GM06990 (cell line): Measurements from ENCODE around the gene CRNN.

Experiments
- DNase-seq: peaks from one replicate; pipeline ENCODE4 v3.0.0-alpha.2; 2011; ENCODE audit not compliant: insufficient read length; ENCODE audit errors: extremely low read depth
- H3K27me3 ChIP-seq: replicated peaks from 2 replicates; pipeline ENCODE4 v1.6.0; 2011; ENCODE audit warnings: low read length; ENCODE audit not compliant: control insufficient read depth, insufficient read depth
- H3K36me3 ChIP-seq: 2 replicates; pipeline ENCODE4 v1.5.1; 2011; ENCODE audit warnings: low read length; ENCODE audit not compliant: control insufficient read depth, insufficient read depth
- H3K4me3 ChIP-seq: replicated peaks from 2 replicates; pipeline ENCODE4 v1.5.1; 2011; ENCODE audit warnings: low read depth, mild to moderate bottlenecking, control low read depth, low read length
- TF ChIP-seq, protein P1 (sequence below): IDR thresholded peaks from 2 replicates; pipeline ENCODE4 v1.5.1; 2011; ENCODE audit warnings: low read length, control low read depth, mild to moderate bottlenecking, inconsistent platforms; ENCODE audit not compliant: insufficient read depth, poor library complexity, severe bottlenecking

Gene CRNN

GRCh38 chr1:152392909-152393308 is 21.2 kb downstream of the CRNN start:
- DNase-seq, result no peak
- Histone ChIP-seq H3K27me3 (no peaks in the 10 kb centered on the region), H3K36me3 (no peaks in the 10 kb centered on the region), H3K4me3 (no peak overlapping the region)
- TF ChIP-seq, protein P1, sequence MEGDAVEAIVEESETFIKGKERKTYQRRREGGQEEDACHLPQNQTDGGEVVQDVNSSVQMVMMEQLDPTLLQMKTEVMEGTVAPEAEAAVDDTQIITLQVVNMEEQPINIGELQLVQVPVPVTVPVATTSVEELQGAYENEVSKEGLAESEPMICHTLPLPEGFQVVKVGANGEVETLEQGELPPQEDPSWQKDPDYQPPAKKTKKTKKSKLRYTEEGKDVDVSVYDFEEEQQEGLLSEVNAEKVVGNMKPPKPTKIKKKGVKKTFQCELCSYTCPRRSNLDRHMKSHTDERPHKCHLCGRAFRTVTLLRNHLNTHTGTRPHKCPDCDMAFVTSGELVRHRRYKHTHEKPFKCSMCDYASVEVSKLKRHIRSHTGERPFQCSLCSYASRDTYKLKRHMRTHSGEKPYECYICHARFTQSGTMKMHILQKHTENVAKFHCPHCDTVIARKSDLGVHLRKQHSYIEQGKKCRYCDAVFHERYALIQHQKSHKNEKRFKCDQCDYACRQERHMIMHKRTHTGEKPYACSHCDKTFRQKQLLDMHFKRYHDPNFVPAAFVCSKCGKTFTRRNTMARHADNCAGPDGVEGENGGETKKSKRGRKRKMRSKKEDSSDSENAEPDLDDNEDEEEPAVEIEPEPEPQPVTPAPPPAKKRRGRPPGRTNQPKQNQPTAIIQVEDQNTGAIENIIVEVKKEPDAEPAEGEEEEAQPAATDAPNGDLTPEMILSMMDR, result no peak

DNA sequence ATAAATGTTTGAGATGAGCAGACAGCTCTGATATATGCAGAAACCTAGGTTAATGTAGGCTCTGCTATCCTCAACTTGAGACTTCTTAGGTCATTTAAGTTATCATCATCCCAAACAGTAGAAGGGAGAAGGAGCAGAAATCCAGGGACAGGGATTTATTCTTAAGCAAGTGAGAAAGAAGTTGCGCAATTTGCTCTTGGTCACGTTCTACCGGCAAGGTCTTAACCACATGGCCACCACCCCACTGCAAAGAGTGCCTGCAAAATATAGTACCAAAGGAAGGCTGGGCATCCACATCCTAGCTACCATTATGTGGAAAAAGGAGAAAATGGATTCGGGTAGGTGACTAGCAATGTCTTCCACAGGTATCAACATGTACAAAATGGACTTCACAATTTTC is 25.2 kb downstream of the CRNN start:
- no peaks in the 10 kb centered on the region for H3K27me3 ChIP-seq

DNA sequence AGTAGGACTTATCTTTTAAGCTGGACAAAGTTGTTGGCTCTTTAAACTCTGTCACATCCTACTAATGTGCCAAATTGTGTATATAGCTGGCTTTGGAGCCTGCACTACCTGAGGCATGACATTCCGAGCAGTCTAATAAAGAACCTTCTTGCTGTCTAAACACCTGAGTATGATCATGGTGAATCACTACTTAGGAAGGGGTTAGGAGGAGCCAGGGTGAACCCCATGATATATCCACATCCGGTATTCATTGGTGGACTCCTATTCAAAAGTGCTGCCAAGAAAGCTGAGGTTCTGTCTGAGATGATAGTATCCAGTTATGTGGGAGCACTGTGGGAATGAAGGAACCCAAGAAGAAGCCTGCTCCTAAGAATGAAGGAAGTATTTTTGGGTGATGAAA is 27.1 kb downstream of the CRNN start:
- Histone ChIP-seq H3K36me3 (no peaks in the 10 kb centered on the region), H3K27me3 (no peaks in the 10 kb centered on the region), H3K4me3 (no peak overlapping the region)
- TF ChIP-seq, protein P1, result no peak
- DNase-seq, result no peak

More for the DNA sequence above, 25.2 kb downstream of the CRNN start:
- DNase-seq, result no peak
- H3K4me3 ChIP-seq, result no peak overlapping the region
- TF ChIP-seq, protein P1, result no peak
- H3K36me3 ChIP-seq, result no peaks in the 10 kb centered on the region

GRCh38 chr1:152380932-152381331 is 33.1 kb downstream of the CRNN start:
- no peak for DNase-seq
- H3K4me3 ChIP-seq, result no peak overlapping the region
- TF ChIP-seq, protein P1, result no peak
- no peaks in the 10 kb centered on the region for H3K36me3 ChIP-seq
- H3K27me3 ChIP-seq, result no peaks in the 10 kb centered on the region

GRCh38 chr1:152374451-152374850 is 39.6 kb downstream of the CRNN start:
- Histone ChIP-seq H3K4me3 (no peak overlapping the region), H3K27me3 (no peaks in the 10 kb centered on the region), H3K36me3 (no peaks in the 10 kb centered on the region)
- TF ChIP-seq, protein P1, result no peak
- DNase-seq, result no peak

DNA sequence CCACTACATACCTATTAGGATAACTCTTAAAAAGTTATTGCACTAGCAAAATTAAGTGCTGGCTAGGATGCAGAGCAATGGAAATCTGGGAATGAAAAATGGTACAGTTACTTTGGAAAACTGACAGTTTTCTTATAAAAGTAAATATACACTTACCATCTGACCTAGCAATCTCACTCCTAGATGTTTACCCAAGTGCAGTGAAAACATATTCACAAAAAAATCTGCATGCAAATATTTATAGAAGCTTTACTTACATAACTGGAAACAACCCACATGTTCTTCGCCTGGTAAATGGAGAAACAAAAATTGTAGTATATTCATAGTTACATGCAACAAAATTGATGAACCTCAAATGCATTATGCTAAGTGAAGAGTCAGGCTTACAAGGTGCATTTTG is 41.4 kb downstream of the CRNN start:
- Histone ChIP-seq H3K27me3 (no peaks in the 10 kb centered on the region), H3K36me3 (no peaks in the 10 kb centered on the region), H3K4me3 (no peak overlapping the region)
- TF ChIP-seq, protein P1, result no peak
- DNase-seq, result no peak
